Activated CD8-positive, alpha-beta T cell treated with anti-CD3 and anti-CD28 coated beads for 36 hours (primary cell): ENCODE measurements around the gene SLC8A1. TPM values are rescaled to one million over a fixed set of nuclear protein-coding genes. Genes with fewer than 3 reads are reported as not detected.

Source experiments
- ATAC-seq: fragments of 200-7000 bp; cut with Tn5 transposase; one replicate; pipeline ENCODE4 v1.10.0; 2021; ENCODE audit warnings: mild to moderate bottlenecking, moderate library complexity
- CTCF ChIA-PET: fragments of 350-600 bp; sonication (Branson Sonifier 250); formaldehyde crosslinking; loops from one replicate; lab custom pipeline; 2021; ENCODE audit warnings: antibody characterized with exemption; lab: Charles Lee
- POLR2A ChIA-PET: fragments of 350-600 bp; sonication (Branson Sonifier 250); formaldehyde crosslinking; loops from one replicate; lab custom pipeline; 2021; ENCODE audit warnings: antibody characterized with exemption; lab: Charles Lee
- DNase-seq: peaks from one replicate; pipeline ENCODE4 v3.0.0-alpha.2; 2020
- H3K27ac Mint-ChIP-seq: one replicate; pipeline ENCODE4 v1.8.0; 2021; ENCODE audit warnings: mild to moderate bottlenecking, mixed read lengths
- H3K27me3 Mint-ChIP-seq: one replicate; pipeline ENCODE4 v1.8.0; 2021; ENCODE audit warnings: mixed read lengths
- H3K36me3 Mint-ChIP-seq: one replicate; pipeline ENCODE4 v1.8.0; 2021; ENCODE audit warnings: low read depth, mixed read lengths
- H3K4me1 Mint-ChIP-seq: one replicate; pipeline ENCODE4 v1.8.0; 2021; ENCODE audit warnings: low read depth, mixed read lengths
- H3K4me3 Mint-ChIP-seq: one replicate; pipeline ENCODE4 v1.8.0; 2021; ENCODE audit warnings: mild to moderate bottlenecking, moderate library complexity, mixed read lengths
- H3K9me3 Mint-ChIP-seq: one replicate; pipeline ENCODE4 v1.8.0; 2021; ENCODE audit warnings: mixed read lengths
- intact Hi-C: fragments of 100-400 bp; cut with micrococcal nuclease; formaldehyde crosslinking; loops from one replicate; pipeline ENCODE4 v1.10.0; 2022
- total RNA-seq, 2 experiments: library from RNA; stranded (reverse); gene quantifications; one replicate each; pipeline ENCODE4 v1.2.3, GENCODE V29; 2021
- TF ChIP-seq, protein P1 (sequence below): fragments of 200-600 bp; IDR thresholded peaks from one replicate; pipeline ENCODE4 v1.8.0; 2022; ENCODE audit warnings: antibody characterized with exemption, mild to moderate bottlenecking

Gene SLC8A1
- total RNA-seq, 2 experiments from 2014 or later: 0.23 to 0.34 TPM

GRCh38 chr2:40395169-40396073, 56.5 kb downstream of the SLC8A1 start:
- intact Hi-C loops: no loop called here
- no peaks in the 10 kb centered on the region for H3K4me1 Mint-ChIP-seq
- ChIA-PET CTCF (no interaction called here), POLR2A (no interaction called here)
- DNase-seq: no peak
- no peak overlapping the region for H3K4me3 Mint-ChIP-seq
- H3K36me3 Mint-ChIP-seq: no peaks in the 10 kb centered on the region
- H3K27ac Mint-ChIP-seq: no peak overlapping the region
- TF ChIP-seq, protein P1, sequence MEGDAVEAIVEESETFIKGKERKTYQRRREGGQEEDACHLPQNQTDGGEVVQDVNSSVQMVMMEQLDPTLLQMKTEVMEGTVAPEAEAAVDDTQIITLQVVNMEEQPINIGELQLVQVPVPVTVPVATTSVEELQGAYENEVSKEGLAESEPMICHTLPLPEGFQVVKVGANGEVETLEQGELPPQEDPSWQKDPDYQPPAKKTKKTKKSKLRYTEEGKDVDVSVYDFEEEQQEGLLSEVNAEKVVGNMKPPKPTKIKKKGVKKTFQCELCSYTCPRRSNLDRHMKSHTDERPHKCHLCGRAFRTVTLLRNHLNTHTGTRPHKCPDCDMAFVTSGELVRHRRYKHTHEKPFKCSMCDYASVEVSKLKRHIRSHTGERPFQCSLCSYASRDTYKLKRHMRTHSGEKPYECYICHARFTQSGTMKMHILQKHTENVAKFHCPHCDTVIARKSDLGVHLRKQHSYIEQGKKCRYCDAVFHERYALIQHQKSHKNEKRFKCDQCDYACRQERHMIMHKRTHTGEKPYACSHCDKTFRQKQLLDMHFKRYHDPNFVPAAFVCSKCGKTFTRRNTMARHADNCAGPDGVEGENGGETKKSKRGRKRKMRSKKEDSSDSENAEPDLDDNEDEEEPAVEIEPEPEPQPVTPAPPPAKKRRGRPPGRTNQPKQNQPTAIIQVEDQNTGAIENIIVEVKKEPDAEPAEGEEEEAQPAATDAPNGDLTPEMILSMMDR: no peak
- H3K27me3 Mint-ChIP-seq: no peaks in the 10 kb centered on the region
- H3K9me3 Mint-ChIP-seq: no peaks in the 10 kb centered on the region
- no peak for ATAC-seq

- ChIA-PET POLR2A (no interaction called here), CTCF (no interaction called here)
- Mint-ChIP-seq H3K36me3 (no peaks in the 10 kb centered on the region), H3K27ac (no peak overlapping the region), H3K4me3 (no peak overlapping the region), H3K27me3 (no peaks in the 10 kb centered on the region), H3K4me1 (no peaks in the 10 kb centered on the region), H3K9me3 (no peaks in the 10 kb centered on the region)
- intact Hi-C loops: no loop called here
- no peak for DNase-seq
- TF ChIP-seq, protein P1: no peak
- ATAC-seq: no peak
Measured at GRCh38 chr2:40394597-40394996, 57.3 kb downstream of the SLC8A1 start.

GRCh38 chr2:40394031-40394430, 57.9 kb downstream of the SLC8A1 start:
- Mint-ChIP-seq H3K4me1 (no peaks in the 10 kb centered on the region), H3K4me3 (no peak overlapping the region), H3K9me3 (no peaks in the 10 kb centered on the region), H3K36me3 (no peaks in the 10 kb centered on the region), H3K27ac (no peak overlapping the region), H3K27me3 (no peaks in the 10 kb centered on the region)
- ChIA-PET POLR2A (no interaction called here), CTCF (no interaction called here)
- no peak for ATAC-seq
- DNase-seq: no peak
- intact Hi-C loops: no loop called here
- TF ChIP-seq, protein P1: no peak

- H3K36me3 Mint-ChIP-seq: no peaks in the 10 kb centered on the region
- no peaks in the 10 kb centered on the region for H3K4me1 Mint-ChIP-seq
- CTCF ChIA-PET: no interaction called here
- DNase-seq: no peak
- no peak for ATAC-seq
- no peak overlapping the region for H3K27ac Mint-ChIP-seq
- no peak overlapping the region for H3K4me3 Mint-ChIP-seq
- intact Hi-C loops: no loop called here
- no peaks in the 10 kb centered on the region for H3K27me3 Mint-ChIP-seq
- TF ChIP-seq, protein P1: no peak
- POLR2A ChIA-PET: no interaction called here
- H3K9me3 Mint-ChIP-seq: no peaks in the 10 kb centered on the region
Measured at GRCh38 chr2:40388161-40388560, 63.7 kb downstream of the SLC8A1 start.

DNA sequence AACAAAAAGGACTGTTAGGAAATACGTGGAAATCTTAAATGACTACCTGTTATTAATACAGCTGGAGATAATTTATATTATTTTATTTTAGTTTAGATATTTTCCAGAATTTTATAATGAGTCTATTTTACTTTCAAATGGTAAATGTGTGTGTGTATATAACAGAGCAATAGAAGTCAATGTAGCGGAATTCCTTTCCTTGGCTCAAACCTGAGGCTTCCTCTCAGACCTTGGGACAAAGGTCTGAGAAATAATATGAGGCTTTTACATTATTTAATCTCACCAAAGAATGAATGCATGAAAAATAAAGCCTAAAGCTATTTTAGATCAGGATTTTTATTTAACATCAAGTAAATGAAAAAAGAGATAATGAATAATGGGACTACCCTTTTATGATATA, 65.7 kb downstream of the SLC8A1 start:
- no peaks in the 10 kb centered on the region for H3K36me3 Mint-ChIP-seq
- intact Hi-C loops: no loop called here
- H3K4me3 Mint-ChIP-seq: no peak overlapping the region
- no peaks in the 10 kb centered on the region for H3K4me1 Mint-ChIP-seq
- POLR2A ChIA-PET: no interaction called here
- no peak for ATAC-seq
- peaks cover 7% of the 10 kb centered on the region for H3K9me3 Mint-ChIP-seq
- no peaks in the 10 kb centered on the region for H3K27me3 Mint-ChIP-seq
- no peak overlapping the region for H3K27ac Mint-ChIP-seq
- TF ChIP-seq, protein P1: no peak
- DNase-seq: no peak
- CTCF ChIA-PET: no interaction called here
